ENCODE measurements around the gene TMEM126B. TPM values are rescaled to one million over a fixed set of nuclear protein-coding genes. Genes with fewer than 3 reads are reported as not detected.

Gene TMEM126B
- total and polyA plus RNA-seq, 10 of the 15 experiments (the other 5 are each of a cell fraction or from before 2014, with no cell fraction given): 36.9 to 117 (median 70.3) TPM

GRCh38 chr11:85647604-85648299 is 19.4 kb downstream of the TMEM126B start, which contains the start of gene TMEM126A (continued):
- TF ChIP-seq, protein P1, sequence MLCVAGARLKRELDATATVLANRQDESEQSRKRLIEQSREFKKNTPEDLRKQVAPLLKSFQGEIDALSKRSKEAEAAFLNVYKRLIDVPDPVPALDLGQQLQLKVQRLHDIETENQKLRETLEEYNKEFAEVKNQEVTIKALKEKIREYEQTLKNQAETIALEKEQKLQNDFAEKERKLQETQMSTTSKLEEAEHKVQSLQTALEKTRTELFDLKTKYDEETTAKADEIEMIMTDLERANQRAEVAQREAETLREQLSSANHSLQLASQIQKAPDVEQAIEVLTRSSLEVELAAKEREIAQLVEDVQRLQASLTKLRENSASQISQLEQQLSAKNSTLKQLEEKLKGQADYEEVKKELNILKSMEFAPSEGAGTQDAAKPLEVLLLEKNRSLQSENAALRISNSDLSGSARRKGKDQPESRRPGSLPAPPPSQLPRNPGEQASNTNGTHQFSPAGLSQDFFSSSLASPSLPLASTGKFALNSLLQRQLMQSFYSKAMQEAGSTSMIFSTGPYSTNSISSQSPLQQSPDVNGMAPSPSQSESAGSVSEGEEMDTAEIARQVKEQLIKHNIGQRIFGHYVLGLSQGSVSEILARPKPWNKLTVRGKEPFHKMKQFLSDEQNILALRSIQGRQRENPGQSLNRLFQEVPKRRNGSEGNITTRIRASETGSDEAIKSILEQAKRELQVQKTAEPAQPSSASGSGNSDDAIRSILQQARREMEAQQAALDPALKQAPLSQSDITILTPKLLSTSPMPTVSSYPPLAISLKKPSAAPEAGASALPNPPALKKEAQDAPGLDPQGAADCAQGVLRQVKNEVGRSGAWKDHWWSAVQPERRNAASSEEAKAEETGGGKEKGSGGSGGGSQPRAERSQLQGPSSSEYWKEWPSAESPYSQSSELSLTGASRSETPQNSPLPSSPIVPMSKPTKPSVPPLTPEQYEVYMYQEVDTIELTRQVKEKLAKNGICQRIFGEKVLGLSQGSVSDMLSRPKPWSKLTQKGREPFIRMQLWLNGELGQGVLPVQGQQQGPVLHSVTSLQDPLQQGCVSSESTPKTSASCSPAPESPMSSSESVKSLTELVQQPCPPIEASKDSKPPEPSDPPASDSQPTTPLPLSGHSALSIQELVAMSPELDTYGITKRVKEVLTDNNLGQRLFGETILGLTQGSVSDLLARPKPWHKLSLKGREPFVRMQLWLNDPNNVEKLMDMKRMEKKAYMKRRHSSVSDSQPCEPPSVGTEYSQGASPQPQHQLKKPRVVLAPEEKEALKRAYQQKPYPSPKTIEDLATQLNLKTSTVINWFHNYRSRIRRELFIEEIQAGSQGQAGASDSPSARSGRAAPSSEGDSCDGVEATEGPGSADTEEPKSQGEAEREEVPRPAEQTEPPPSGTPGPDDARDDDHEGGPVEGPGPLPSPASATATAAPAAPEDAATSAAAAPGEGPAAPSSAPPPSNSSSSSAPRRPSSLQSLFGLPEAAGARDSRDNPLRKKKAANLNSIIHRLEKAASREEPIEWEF (IDR thresholded peaks at IDR 0.05; ENCODE audit: insufficient replicate concordance, low read depth, low read length): no peak
- no peak for TF ChIP-seq KAT2A (conservative IDR thresholded peaks at IDR 0.05; ENCODE audit: control insufficient read depth, low read depth, low read length)
- no peak for TF ChIP-seq SPI1 (IDR thresholded peaks at IDR 0.05; ENCODE audit: borderline replicate concordance, insufficient read depth, low read depth, low read length)
- no peak for TF ChIP-seq E2F4 (IDR thresholded peaks at IDR 0.05; ENCODE audit: low read depth, low read length)
- TF ChIP-seq, protein P2, sequence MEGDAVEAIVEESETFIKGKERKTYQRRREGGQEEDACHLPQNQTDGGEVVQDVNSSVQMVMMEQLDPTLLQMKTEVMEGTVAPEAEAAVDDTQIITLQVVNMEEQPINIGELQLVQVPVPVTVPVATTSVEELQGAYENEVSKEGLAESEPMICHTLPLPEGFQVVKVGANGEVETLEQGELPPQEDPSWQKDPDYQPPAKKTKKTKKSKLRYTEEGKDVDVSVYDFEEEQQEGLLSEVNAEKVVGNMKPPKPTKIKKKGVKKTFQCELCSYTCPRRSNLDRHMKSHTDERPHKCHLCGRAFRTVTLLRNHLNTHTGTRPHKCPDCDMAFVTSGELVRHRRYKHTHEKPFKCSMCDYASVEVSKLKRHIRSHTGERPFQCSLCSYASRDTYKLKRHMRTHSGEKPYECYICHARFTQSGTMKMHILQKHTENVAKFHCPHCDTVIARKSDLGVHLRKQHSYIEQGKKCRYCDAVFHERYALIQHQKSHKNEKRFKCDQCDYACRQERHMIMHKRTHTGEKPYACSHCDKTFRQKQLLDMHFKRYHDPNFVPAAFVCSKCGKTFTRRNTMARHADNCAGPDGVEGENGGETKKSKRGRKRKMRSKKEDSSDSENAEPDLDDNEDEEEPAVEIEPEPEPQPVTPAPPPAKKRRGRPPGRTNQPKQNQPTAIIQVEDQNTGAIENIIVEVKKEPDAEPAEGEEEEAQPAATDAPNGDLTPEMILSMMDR (IDR thresholded peaks at IDR 0.05 in 2 of 3, conservative IDR thresholded peaks at IDR 0.05 in 1 of 3; ENCODE audit: control insufficient read depth in 2 of 3, extremely low read depth in 1 of 3, insufficient read depth in 1 of 3, low read depth in 3 of 3, low read length in 3 of 3): no peak
- TF ChIP-seq HDGF (IDR thresholded peaks at IDR 0.05): peak; percentile 75; the same call in 1 of the 2 replicates
- TF ChIP-seq NR2C1 (IDR thresholded peaks at IDR 0.05): peak; percentile 81
- no peak for TF ChIP-seq ASH2L (IDR thresholded peaks at IDR 0.05; ENCODE audit: borderline replicate concordance, low read depth)
- TF ChIP-seq, protein P3, sequence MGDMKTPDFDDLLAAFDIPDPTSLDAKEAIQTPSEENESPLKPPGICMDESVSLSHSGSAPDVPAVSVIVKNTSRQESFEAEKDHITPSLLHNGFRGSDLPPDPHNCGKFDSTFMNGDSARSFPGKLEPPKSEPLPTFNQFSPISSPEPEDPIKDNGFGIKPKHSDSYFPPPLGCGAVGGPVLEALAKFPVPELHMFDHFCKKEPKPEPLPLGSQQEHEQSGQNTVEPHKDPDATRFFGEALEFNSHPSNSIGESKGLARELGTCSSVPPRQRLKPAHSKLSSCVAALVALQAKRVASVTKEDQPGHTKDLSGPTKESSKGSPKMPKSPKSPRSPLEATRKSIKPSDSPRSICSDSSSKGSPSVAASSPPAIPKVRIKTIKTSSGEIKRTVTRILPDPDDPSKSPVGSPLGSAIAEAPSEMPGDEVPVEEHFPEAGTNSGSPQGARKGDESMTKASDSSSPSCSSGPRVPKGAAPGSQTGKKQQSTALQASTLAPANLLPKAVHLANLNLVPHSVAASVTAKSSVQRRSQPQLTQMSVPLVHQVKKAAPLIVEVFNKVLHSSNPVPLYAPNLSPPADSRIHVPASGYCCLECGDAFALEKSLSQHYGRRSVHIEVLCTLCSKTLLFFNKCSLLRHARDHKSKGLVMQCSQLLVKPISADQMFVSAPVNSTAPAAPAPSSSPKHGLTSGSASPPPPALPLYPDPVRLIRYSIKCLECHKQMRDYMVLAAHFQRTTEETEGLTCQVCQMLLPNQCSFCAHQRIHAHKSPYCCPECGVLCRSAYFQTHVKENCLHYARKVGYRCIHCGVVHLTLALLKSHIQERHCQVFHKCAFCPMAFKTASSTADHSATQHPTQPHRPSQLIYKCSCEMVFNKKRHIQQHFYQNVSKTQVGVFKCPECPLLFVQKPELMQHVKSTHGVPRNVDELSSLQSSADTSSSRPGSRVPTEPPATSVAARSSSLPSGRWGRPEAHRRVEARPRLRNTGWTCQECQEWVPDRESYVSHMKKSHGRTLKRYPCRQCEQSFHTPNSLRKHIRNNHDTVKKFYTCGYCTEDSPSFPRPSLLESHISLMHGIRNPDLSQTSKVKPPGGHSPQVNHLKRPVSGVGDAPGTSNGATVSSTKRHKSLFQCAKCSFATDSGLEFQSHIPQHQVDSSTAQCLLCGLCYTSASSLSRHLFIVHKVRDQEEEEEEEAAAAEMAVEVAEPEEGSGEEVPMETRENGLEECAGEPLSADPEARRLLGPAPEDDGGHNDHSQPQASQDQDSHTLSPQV (IDR thresholded peaks at IDR 0.05): no peak
- TF ChIP-seq PAX5 (IDR thresholded peaks at IDR 0.05; ENCODE audit: borderline replicate concordance, low read depth, low read length): no peak
- TF ChIP-seq BHLHE40 (IDR thresholded peaks at IDR 0.05; ENCODE audit: borderline replicate concordance in 1 of 2, low read depth in 2 of 2, low read length in 1 of 2): peak; percentile 76 to 88; a peak in 3 of 4 replicates
- TF ChIP-seq NFIC (IDR thresholded peaks at IDR 0.05; ENCODE audit: low read depth, low read length): peak; percentile 38; the same call in 1 of the 2 replicates
- TF ChIP-seq EP300 (IDR thresholded peaks at IDR 0.05; ENCODE audit: borderline replicate concordance in 1 of 2, control insufficient read depth in 1 of 2, low read depth in 2 of 2, low read length in 2 of 2): no peak
- TF ChIP-seq SREBF1 (IDR thresholded peaks at IDR 0.05; ENCODE audit: low read length): 0 out of 2 replicates have a peak, but pooled peaks have one; percentile 16
- no peak for TF ChIP-seq NFYA (IDR thresholded peaks at IDR 0.05; ENCODE audit: borderline replicate concordance, low read depth, low read length)
- peak; percentile 76 for TF ChIP-seq CBFB (IDR thresholded peaks at IDR 0.05; ENCODE audit: low read depth)

Data from GM12878 (cell line).